ENCODE data around the gene VAPB.

Gene VAPB

DNA sequence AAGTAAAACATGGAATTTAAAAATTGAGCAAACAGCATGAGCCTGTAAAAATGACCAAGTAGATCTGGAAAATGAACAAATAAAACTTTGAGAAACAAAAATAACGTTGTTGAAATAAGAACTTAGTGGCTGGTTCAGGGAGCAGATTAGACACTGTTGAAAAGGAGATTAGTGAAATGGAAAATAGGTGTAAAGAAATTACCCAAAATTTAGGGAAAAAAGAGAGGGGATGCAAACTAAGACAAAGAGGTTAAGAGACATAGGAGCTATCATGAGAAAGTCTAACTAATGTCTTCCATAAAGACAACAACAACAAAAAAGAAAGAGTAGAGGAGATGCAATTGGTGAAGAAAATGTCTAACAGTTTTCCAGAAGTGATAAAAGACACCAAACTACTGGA, 97.2 kb downstream of the VAPB start:
- DNase-seq = no peak

DNA sequence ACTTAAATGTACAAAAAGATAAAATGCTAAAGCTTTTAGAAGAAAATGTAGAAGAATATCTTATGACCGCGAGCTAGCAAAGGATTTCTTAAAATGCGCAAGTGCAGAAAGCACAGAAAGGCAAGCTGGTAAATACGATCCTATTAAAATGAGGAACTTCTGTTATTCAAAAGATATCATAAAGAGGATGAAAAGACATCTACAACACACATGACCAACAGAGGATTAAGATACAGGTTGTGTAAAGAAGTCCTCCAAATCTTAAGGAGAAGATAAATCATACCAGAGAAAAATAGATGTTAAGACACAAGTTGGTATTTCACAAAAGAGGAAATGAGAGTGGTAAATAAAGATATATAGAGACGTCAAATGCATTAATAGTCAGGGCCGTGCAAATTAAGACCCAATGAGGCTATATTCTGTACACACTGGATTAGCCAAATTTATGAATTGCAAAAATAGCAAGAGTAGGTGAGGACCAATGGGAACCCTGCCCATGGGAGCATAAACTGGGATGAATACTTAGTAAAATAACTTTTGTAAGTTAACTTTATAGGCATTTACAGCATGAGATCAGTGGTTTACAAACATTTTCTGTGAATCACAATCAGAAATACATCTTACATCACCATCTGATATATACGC, 103.2 kb downstream of the VAPB start:
- no peak for DNase-seq

DNA sequence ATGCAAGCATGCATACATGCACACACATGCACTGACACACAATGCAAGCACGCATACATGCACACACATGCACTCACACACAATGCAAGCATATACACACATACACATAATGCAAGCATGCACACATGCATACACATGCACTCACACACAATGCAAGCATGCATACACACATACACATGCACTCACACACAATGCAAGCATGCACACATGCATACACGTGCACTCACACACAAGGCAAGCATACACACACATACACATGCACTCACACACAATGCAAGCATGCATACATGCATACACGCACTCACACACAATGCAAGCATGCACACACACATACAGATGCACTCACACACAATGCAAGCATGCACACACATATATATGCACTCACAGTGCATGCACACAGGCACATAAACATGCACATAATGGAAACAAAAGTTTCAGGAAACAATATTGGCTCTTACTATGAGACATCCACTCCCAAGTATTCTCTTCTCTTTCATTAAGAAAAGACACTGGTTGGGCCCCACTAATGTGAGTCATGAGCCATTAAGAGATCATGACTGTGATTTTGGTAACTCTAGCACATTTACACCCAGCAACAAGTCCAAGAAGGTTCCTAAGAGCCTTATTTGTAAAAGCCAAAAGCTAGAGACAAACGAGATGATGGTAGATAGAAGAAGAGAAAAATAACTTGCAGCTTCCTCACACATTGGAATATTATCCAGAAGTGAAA, 103.9 kb downstream of the VAPB start:
- DNase-seq = no peak

DNA sequence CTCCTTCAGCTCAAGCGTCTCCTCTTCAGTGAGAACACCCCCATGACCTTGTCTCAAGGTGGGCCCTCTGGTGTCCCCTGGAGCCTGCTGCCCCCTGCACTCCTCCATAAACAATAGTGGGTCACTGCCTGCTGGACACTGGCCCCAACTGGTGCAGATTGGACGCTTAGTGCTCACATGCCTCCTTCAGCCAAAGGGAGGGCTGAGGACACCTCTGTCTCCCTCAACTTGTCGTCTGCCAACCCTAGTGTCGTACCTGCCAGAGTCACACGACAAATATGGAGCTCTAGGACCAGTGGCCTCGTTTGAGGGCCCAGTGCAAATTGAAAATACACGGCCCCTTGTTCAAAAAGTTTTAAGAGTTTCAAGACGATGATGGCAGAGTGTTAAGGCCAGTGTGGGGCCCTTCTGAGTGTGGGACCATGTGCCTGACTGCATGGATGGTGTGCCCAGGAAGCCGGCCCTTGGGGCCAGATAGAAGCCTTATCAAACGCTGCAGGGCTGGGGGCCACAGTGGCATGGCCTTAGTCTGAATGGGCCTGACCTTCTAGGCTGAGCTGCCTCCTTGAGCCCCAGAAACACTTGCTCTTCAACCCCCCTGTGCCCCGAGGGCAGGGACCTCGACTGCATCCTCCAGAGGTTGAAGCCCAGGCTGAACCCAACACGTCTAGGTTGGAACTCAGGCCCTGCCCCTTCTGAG, 106.0 kb downstream of the VAPB start:
- no peak for DNase-seq

DNA sequence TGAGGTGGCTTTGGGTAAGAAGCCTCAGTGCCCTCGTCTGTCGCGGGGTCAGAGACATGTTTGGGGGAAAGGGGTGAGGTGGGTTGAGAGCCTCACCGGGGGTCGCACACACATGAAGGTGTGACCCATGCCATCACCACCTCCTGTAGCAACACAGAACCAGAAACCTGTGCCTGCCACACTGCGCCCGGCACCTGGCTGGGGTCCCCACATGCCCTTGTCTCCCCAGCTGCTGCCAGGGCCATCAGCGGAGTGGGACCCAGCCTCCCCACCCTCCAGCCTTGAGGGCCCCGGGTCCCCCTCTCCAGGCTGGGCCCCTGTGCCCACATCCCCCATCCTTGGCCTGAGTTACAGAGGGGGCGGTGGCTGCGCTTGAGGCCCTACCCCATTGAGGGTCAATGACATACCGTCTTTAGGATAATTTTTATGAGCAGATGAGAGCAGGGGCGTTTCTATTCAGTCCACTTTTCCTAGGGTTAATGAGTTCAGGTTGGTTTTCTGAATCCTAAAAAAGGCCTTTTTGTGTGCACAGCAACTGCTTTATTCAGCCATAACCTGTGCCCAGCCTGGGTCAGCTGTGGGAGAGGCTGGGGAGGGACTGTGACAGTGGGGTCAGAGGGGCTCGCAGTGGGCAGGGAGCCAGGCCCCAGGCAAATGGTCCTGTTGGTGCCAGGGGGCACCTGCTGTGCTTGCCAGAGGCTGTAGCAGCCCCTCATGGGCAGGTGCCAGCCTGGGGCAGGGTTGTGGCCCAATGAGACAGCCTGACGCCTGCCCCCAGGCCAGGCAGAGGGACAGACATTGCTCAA, 106.8 kb downstream of the VAPB start:
- DNase-seq = no peak

DNA sequence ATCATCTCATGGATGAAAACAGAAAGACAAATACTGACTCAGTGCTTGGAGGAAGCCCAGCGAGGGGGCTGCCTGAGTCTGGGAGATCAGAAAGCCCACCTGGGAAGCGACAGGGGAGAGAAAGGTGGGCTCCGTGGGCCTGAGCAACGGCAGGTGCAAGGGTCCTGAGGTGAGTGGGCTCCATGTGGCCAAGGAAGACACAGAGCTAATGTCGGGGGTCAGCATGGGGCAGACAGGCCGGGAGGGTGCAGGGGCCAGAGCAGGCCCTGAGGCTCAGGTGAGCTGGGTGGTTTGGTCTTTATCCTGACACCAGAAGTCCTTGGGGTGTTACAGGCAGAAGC, 107.4 kb downstream of the VAPB start:
- no peak for DNase-seq

DNA sequence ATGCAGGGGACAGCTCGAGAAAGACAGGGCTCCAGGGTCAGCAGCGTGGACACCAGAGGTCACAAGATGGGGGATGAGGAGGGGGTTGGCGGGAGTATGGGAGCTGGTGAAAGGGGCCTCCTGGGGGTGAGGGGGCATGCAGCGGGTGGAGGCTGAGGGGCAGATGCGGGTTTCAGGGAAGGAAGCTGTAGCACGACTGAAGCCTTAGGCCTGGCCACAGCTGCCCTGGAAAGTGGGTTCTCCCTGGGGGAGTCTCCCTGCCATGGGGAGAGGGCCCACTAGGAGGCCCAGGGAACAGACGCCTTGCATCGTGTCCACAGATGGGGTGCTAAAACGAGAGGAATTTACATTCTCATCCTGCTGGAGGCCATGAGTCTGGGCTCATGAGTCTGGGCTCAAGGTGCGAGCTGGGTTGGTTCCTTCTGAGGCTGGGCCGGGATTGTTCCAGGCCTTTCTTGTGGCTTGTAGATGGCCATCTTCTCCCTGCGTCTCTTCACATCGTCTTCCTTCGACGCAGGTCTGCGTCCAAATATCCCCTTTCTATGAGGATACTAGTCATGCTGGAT, 108.1 kb downstream of the VAPB start:
- no peak for DNase-seq

DNA sequence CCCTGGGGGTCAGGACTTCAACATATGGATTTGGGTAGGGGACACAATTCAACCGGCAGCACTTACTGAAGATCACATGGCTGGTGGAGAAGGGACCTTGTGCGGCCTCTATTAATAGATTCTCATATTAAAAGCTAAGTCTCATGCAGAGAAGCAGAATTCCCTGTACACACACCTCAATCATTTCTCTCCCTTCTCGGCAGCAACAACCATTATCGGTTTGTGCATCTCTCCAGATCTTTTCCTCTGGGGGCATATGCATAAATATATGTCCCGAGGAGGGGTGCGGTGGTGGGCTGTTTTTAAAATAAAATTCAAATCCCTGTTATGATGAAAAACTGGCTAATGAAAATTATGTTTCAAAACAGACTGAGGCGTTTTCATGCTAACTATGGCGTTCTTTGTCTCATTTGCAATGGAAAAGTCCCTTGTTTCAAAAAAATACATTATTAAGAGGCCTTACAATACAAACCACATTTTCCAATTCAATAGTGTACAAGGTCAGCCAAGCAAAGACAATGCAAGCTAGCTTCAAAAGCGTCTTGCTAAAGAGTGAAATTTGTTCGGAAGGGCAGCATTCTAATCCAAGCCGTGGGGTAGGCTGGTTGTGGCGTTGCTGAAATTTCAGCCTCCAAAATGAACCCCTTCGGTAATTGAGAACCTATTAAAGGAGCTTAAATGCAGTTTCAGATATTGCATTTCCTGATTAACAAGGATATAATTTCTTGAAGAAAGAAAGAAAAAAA, 108.9 kb downstream of the VAPB start:
- no peak for DNase-seq

DNA sequence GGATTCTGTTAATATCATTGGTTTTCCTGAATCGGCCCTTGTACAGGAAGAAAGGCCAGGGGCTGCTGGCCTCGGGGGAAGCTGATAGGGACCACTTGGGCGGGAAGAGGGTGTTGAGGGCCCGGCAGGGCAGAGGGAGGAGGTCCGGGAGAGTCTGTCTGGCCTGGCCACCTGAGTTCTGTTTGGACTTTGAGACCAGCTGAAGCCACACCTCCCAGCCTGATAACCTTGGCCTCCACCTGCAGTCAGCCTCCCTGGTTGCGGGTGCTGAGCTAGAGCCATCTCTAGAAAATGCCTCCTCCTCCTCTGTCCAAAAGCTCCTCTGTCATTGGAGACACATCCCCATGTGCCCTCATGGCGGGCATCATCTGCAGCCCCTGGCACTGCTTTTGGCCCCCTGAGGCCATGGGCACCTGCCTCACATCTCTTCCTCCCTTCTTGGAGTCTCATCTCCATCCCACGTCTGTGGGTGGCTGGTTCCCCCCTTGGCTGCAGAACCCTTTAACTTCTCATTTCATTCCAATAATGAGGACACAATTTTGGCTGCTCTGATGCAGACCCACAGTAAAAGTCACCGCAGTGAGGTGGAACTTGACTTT, 109.5 kb downstream of the VAPB start:
- no peak for DNase-seq

DNA sequence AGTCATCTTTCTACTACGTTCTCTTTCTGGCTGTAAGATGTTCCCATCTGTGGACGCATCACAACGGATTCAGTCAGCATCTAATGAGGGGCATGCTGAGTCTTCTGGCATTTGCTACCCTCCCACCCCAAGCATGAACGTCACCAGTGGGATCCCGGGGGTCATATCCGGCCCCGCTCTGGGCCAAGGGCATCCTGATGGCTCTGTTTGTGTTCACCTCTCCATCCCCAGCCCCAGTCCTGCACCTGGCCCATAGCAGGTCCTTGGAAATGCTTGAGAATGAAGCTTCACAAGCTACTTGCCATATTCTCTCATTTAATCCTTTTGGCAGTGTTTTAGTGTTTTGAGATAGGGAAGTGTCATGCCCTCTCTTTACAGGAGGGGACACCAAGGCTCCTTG, 111.2 kb downstream of the VAPB start:
- DNase-seq = no peak
